Gastroesophageal sphincter (tissue), 4 donors: Measurements from ENCODE around the gene HDDC2. TPM values are rescaled to one million over a fixed set of nuclear protein-coding genes. Genes with fewer than 3 reads are reported as not detected.

Experiments used
- ATAC-seq: fragments of 150-250 bp; one replicate; pipeline ENCODE4 v1.9.1; 2016; ENCODE audit warnings: mild to moderate bottlenecking, moderate library complexity
- H3K27ac ChIP-seq, 4 donors: fragments of 200-600 bp; sonication (generic) in 3 of 4; 1 replicate in 3 of 4; 2 replicates in 1 of 4; pipeline ENCODE4 v1.5.1; 2016 to 2019
- H3K27me3 ChIP-seq: fragments of 200-600 bp; sonication (generic); one replicate; pipeline ENCODE4 v1.5.1; 2019
- H3K36me3 ChIP-seq, 2 donors: fragments of 200-600 bp; sonication (generic); one replicate each; pipeline ENCODE4 v1.5.1; 2019; ENCODE audit warnings: control low read depth in 1 of 2
- H3K4me1 ChIP-seq, 3 donors: fragments of 200-600 bp; sonication (generic); 1 replicate in 2 of 3; 2 replicates in 1 of 3; pipeline ENCODE4 v1.5.1; 2016 to 2019; ENCODE audit warnings: control low read depth in 2 of 3
- H3K4me3 ChIP-seq, 2 donors: fragments of 200-600 bp; sonication (generic); one replicate each; pipeline ENCODE4 v1.5.1; 2019; ENCODE audit warnings: mild to moderate bottlenecking in 1 of 2, moderate library complexity in 1 of 2
- H3K9me3 ChIP-seq, 3 donors: fragments of 200-600 bp; sonication (generic); one replicate each; pipeline ENCODE4 v1.5.1; 2017 to 2019; ENCODE audit warnings: control low read depth in 2 of 3
- CTCF ChIP-seq, 4 experiments: fragments of 200-600 bp in 2 of 4; fragments of 450-650 bp in 2 of 4; sonication (generic) in 1 of 4; IDR thresholded peaks; one replicate each; pipeline ENCODE4 v1.5.1; 2017 to 2019; ENCODE audit warnings: antibody characterized with exemption in 4 of 4, mild to moderate bottlenecking in 2 of 4, moderate library complexity in 2 of 4
- EP300 ChIP-seq: sonication (generic); formaldehyde crosslinking; IDR thresholded peaks from one replicate; pipeline ENCODE4 v1.6.1; 2017; ENCODE audit warnings: antibody characterized with exemption, mild to moderate bottlenecking
- POLR2A ChIP-seq, 2 donors: fragments of 450-650 bp; IDR thresholded peaks; one replicate each; pipeline ENCODE4 v1.6.1; 2017; ENCODE audit warnings: antibody characterized with exemption in 2 of 2, mild to moderate bottlenecking in 2 of 2, moderate library complexity in 1 of 2
- POLR2AphosphoS5 ChIP-seq: sonication (generic); formaldehyde crosslinking; IDR thresholded peaks from one replicate; pipeline ENCODE4 v1.6.1; 2017; ENCODE audit warnings: antibody characterized with exemption
- WGBS, 2 donors: methylation state at CpG; one replicate each; pipeline ENCODE4 v1.1.5; 2018; ENCODE audit warnings: low coverage in 1 of 2; 5-methylcytosine and 5-hydroxymethylcytosine counted together
- total RNA-seq, 4 donors: library from RNA; depleted of rRNA; stranded (reverse); fragments of >200 nt; gene quantifications; one replicate each; pipeline ENCODE4 v1.1.0, GENCODE V29; 2016

Gene HDDC2
- total RNA-seq, 4 donors from 2014 or later = 30.9 to 48.9 (median 47.9) TPM

GRCh38 chr6:125300992-125301434, 754 bp downstream of the HDDC2 start:
- Histone ChIP-seq H3K9me3 (peaks cover 0 to 6% (median 0%) of the 10 kb centered on the region in 3 donors), H3K27me3 (peaks cover 8% of the 10 kb centered on the region), H3K27ac (peak overlapping the region; percentile 60 to 94 (median 90)), H3K36me3 (peaks cover 0 to 37% of the 10 kb centered on the region in 2 donors), H3K4me3 (peak overlapping the region; percentile 50 to 59), H3K4me1 (peaks cover 4 to 24% (median 11%) of the 10 kb centered on the region in 3 donors)
- TF ChIP-seq POLR2A (IDR thresholded peaks at IDR 0.05) (no peak), EP300 (no peak), POLR2AphosphoS5 (no peak), CTCF (IDR thresholded peaks at IDR 0.05) (no peak)
- ATAC-seq = no peak
- 1 to 4% methylated on average over 7 to 10 of the region's 11 CpGs for WGBS, 2 donors

GRCh38 chr6:125299257-125299656, 2.5 kb downstream of the HDDC2 start:
- no peak overlapping the region for H3K27ac ChIP-seq
- H3K9me3 ChIP-seq = no peaks in the 10 kb centered on the region
- no peak for ATAC-seq
- no peaks in the 10 kb centered on the region for H3K27me3 ChIP-seq
- WGBS, 2 donors = 94% methylated on average over 3 of the region's 3 CpGs; no CpG with 5 or more reads in 1 of the 2 donors
- H3K4me3 ChIP-seq = no peak overlapping the region
- peaks cover 0 to 42% of the 10 kb centered on the region in 2 donors for H3K36me3 ChIP-seq
- peaks cover 8 to 37% (median 11%) of the 10 kb centered on the region in 3 donors for H3K4me1 ChIP-seq
- TF ChIP-seq CTCF (IDR thresholded peaks at IDR 0.05) (no peak), POLR2AphosphoS5 (no peak), EP300 (no peak), POLR2A (IDR thresholded peaks at IDR 0.05) (no peak)

GRCh38 chr6:125296471-125296870, 5.3 kb downstream of the HDDC2 start:
- no peak for ATAC-seq
- Histone ChIP-seq H3K4me3 (no peak overlapping the region), H3K36me3 (peaks cover 0 to 62% of the 10 kb centered on the region in 2 donors), H3K4me1 (peaks cover 8 to 37% (median 11%) of the 10 kb centered on the region in 3 donors), H3K27me3 (no peaks in the 10 kb centered on the region), H3K9me3 (no peaks in the 10 kb centered on the region), H3K27ac (no peak overlapping the region)
- no peak for TF ChIP-seq CTCF (IDR thresholded peaks at IDR 0.05)
- TF ChIP-seq EP300 = no peak
- TF ChIP-seq POLR2A (IDR thresholded peaks at IDR 0.05) = no peak
- TF ChIP-seq POLR2AphosphoS5 = no peak
- WGBS, 2 donors = 100% methylated on average over 1 of the region's 1 CpG; no CpG with 5 or more reads in 1 of the 2 donors

GRCh38 chr6:125294925-125295324, 6.8 kb downstream of the HDDC2 start:
- Histone ChIP-seq H3K27ac (no peak overlapping the region), H3K27me3 (no peaks in the 10 kb centered on the region), H3K9me3 (no peaks in the 10 kb centered on the region), H3K4me3 (no peak overlapping the region), H3K36me3 (peaks cover 0 to 72% of the 10 kb centered on the region in 2 donors), H3K4me1 (peaks cover 4 to 25% (median 5%) of the 10 kb centered on the region in 3 donors)
- ATAC-seq = no peak
- WGBS, 2 donors = 56 to 78% methylated on average over 3 of the region's 3 CpGs
- TF ChIP-seq EP300 (no peak), CTCF (IDR thresholded peaks at IDR 0.05) (no peak), POLR2AphosphoS5 (no peak)

- no peak overlapping the region for H3K27ac ChIP-seq
- no peak overlapping the region for H3K4me3 ChIP-seq
- TF ChIP-seq POLR2AphosphoS5 (no peak), CTCF (IDR thresholded peaks at IDR 0.05) (no peak), EP300 (no peak), POLR2A (IDR thresholded peaks at IDR 0.05) (no peak)
- H3K9me3 ChIP-seq = no peaks in the 10 kb centered on the region
- peaks cover 0 to 69% of the 10 kb centered on the region in 2 donors for H3K36me3 ChIP-seq
- ATAC-seq = no peak
- 91 to 100% methylated on average over 1 of the region's 1 CpG for WGBS, 2 donors
- no peaks in the 10 kb centered on the region for H3K27me3 ChIP-seq
- peaks cover 0 to 19% (median 5%) of the 10 kb centered on the region in 3 donors for H3K4me1 ChIP-seq
These were observed 7.7 kb downstream of the HDDC2 start for GRCh38 chr6:125294036-125294435.
